RWPE2 (cell line): ENCODE results near the gene PLPP2.
"Not testable (repeated sequence)": the region's sequence is repeated elsewhere in the genome, so short reads cannot be mapped to it uniquely, and the experiment has no call there.

Experiments used
- ATAC-seq: fragments of 200-7000 bp; cut with Tn5 transposase; 3 replicates; pipeline ENCODE4 v1.9.1; 2021; ENCODE audit warnings: low read depth
- DNase-seq: peaks from one replicate; pipeline ENCODE4 v3.0.0-alpha.2; 2020; ENCODE audit warnings: low spot score
- H3K27ac ChIP-seq: fragments of 450-650 bp; 2 replicates; pipeline ENCODE4 v1.5.1; 2017; ENCODE audit warnings: mild to moderate bottlenecking; ENCODE audit not compliant: poor library complexity, severe bottlenecking
- H3K27me3 ChIP-seq: fragments of 250-450 bp; sonication (Bioruptor Pico); 2 replicates; pipeline ENCODE4 v1.5.1; 2021; ENCODE audit warnings: mild to moderate bottlenecking, moderate library complexity; ENCODE audit not compliant: insufficient read depth, poor library complexity, severe bottlenecking
- H3K36me3 ChIP-seq: fragments of 250-450 bp; sonication (Bioruptor Pico); 2 replicates; pipeline ENCODE4 v1.5.1; 2020; ENCODE audit warnings: low read depth, mild to moderate bottlenecking, moderate library complexity
- H3K4me1 ChIP-seq: fragments of 250-450 bp; sonication (Bioruptor Pico); 2 replicates; pipeline ENCODE4 v1.5.1; 2021; ENCODE audit warnings: mild to moderate bottlenecking, moderate library complexity; ENCODE audit not compliant: insufficient read depth, poor library complexity, severe bottlenecking
- H3K4me3 ChIP-seq: fragments of 250-450 bp; sonication (Bioruptor Pico); 2 replicates; pipeline ENCODE4 v1.5.1; 2021; ENCODE audit warnings: mild to moderate bottlenecking, moderate library complexity; ENCODE audit not compliant: severe bottlenecking
- H3K9me3 ChIP-seq: fragments of 250-450 bp; sonication (Bioruptor Pico); 2 replicates; pipeline ENCODE4 v1.5.1; 2021; ENCODE audit warnings: mild to moderate bottlenecking, moderate library complexity; ENCODE audit not compliant: severe bottlenecking
- CTCF ChIP-seq: fragments of 450-650 bp; IDR thresholded peaks from one replicate; pipeline ENCODE4 v1.5.1; 2017; ENCODE audit warnings: mild to moderate bottlenecking, moderate library complexity; ENCODE audit not compliant: poor library complexity, severe bottlenecking

PLPP2 gene

GRCh38 chr19:269241-269640, 22.0 kb downstream of the PLPP2 start:
- TF ChIP-seq CTCF = no peak
- Histone ChIP-seq H3K36me3 (no peaks in the 10 kb centered on the region), H3K27me3 (peaks cover 23% of the 10 kb centered on the region), H3K9me3 (no peaks in the 10 kb centered on the region), H3K27ac (no peak overlapping the region), H3K4me3 (no peak overlapping the region), H3K4me1 (no peaks in the 10 kb centered on the region)
- DNase-seq = no peak
- ATAC-seq = no peak

GRCh38 chr19:262125-262524, 29.1 kb downstream of the PLPP2 start:
- Histone ChIP-seq H3K27me3 (peaks cover 22% of the 10 kb centered on the region), H3K27ac (no peak overlapping the region), H3K9me3 (no peaks in the 10 kb centered on the region), H3K4me1 (no peaks in the 10 kb centered on the region), H3K4me3 (no peak overlapping the region), H3K36me3 (no peaks in the 10 kb centered on the region)
- no peak for ATAC-seq
- DNase-seq = no peak
- no peak for TF ChIP-seq CTCF

GRCh38 chr19:256804-257203, 34.4 kb downstream of the PLPP2 start:
- H3K4me3 ChIP-seq, H3K4me1 ChIP-seq: not testable (repeated sequence)

GRCh38 chr19:252421-253186, 38.6 kb downstream of the PLPP2 start:
- H3K9me3 ChIP-seq, ATAC-seq: not testable (repeated sequence)

More at GRCh38 chr19:256804-257203, 34.4 kb downstream of the PLPP2 start:
- H3K27me3 ChIP-seq, ATAC-seq, H3K36me3 ChIP-seq, H3K27ac ChIP-seq, DNase-seq, H3K9me3 ChIP-seq: not testable (repeated sequence)

GRCh38 chr19:246551-246950, 44.7 kb downstream of the PLPP2 start:
- no peaks in the 10 kb centered on the region for H3K9me3 ChIP-seq
- no peak for TF ChIP-seq CTCF
- H3K4me3 ChIP-seq = no peak overlapping the region
- no peaks in the 10 kb centered on the region for H3K4me1 ChIP-seq
- H3K36me3 ChIP-seq = no peaks in the 10 kb centered on the region
- DNase-seq = peak; percentile 49
- ATAC-seq = no peak
- H3K27ac ChIP-seq = no peak overlapping the region
- H3K27me3 ChIP-seq = no peaks in the 10 kb centered on the region

More at GRCh38 chr19:252421-253186, 38.6 kb downstream of the PLPP2 start:
- not testable (repeated sequence) for H3K27ac ChIP-seq, H3K4me1 ChIP-seq, H3K36me3 ChIP-seq, DNase-seq, H3K27me3 ChIP-seq, H3K4me3 ChIP-seq

- not testable (repeated sequence) for H3K4me1 ChIP-seq, DNase-seq, H3K4me3 ChIP-seq, H3K9me3 ChIP-seq, ATAC-seq, H3K36me3 ChIP-seq, H3K27me3 ChIP-seq, H3K27ac ChIP-seq
Observed at GRCh38 chr19:245900-246299, 45.3 kb downstream of the PLPP2 start.
